ENCODE measurements around the gene DPH7.

The DPH7 gene

GRCh38 chr9:137547687-137548543 lies 30.8 kb downstream of the DPH7 start:
- TF ChIP-seq CTCF (IDR thresholded peaks at IDR 0.05; ENCODE audit: insufficient read depth, low read depth, low read length, missing control alignments) = no peak
- no peak for DNase-seq (ENCODE audit: low read depth)
- no peak overlapping the region for H3K4me3 ChIP-seq (ENCODE audit: low read depth, low read length)

GRCh38 chr9:137545123-137545522 lies 33.6 kb downstream of the DPH7 start:
- DNase-seq (ENCODE audit: low read depth) = no peak
- TF ChIP-seq CTCF (IDR thresholded peaks at IDR 0.05; ENCODE audit: insufficient read depth, low read depth, low read length, missing control alignments) = no peak

GRCh38 chr9:137544176-137544760 lies 34.5 kb downstream of the DPH7 start:
- no peak for TF ChIP-seq CTCF (IDR thresholded peaks at IDR 0.05; ENCODE audit: insufficient read depth, low read depth, low read length, missing control alignments)
- no peak for DNase-seq (ENCODE audit: low read depth)
- no peak overlapping the region for H3K4me3 ChIP-seq (ENCODE audit: low read depth, low read length)

More at GRCh38 chr9:137545123-137545522, 33.6 kb downstream of the DPH7 start:
- no peak overlapping the region for H3K4me3 ChIP-seq (ENCODE audit: low read depth, low read length)

GRCh38 chr9:137543237-137543963 lies 35.3 kb downstream of the DPH7 start:
- no peak for TF ChIP-seq CTCF (IDR thresholded peaks at IDR 0.05; ENCODE audit: insufficient read depth, low read depth, low read length, missing control alignments)
- no peak for DNase-seq (ENCODE audit: low read depth)

GRCh38 chr9:137542486-137542885 lies 36.2 kb downstream of the DPH7 start:
- H3K4me3 ChIP-seq (ENCODE audit: low read depth, low read length) = no peak overlapping the region
- no peak for DNase-seq (ENCODE audit: low read depth)
- no peak for TF ChIP-seq CTCF (IDR thresholded peaks at IDR 0.05; ENCODE audit: insufficient read depth, low read depth, low read length, missing control alignments)

More at GRCh38 chr9:137543237-137543963, 35.3 kb downstream of the DPH7 start:
- H3K4me3 ChIP-seq (ENCODE audit: low read depth, low read length) = no peak overlapping the region

- no peak for DNase-seq (ENCODE audit: low read depth)
- no peak for TF ChIP-seq CTCF (IDR thresholded peaks at IDR 0.05; ENCODE audit: insufficient read depth, low read depth, low read length, missing control alignments)
- H3K4me3 ChIP-seq (ENCODE audit: low read depth, low read length) = no peak overlapping the region
These were observed 38.2 kb downstream of the DPH7 start for GRCh38 chr9:137540536-137540935.
